CD4-positive, CD25-positive, alpha-beta regulatory T cell (primary cell): ENCODE results near the gene UTS2R. TPM values are rescaled to one million over a fixed set of nuclear protein-coding genes. Genes with fewer than 3 reads are reported as not detected.

Experiments
- ATAC-seq, 2 donors: fragments of 150-1000 bp; cut with Tn5 transposase; one replicate each; pipeline ENCODE4 v1.10.0; 2021; ENCODE audit warnings: low read depth in 2 of 2, moderate number of reproducible peaks in 2 of 2, moderate library complexity in 1 of 2
- DNase-seq, 3 donors: peaks; one replicate each; pipeline versions ENCODE4 v3.0.0 to v3.0.0-alpha.2; 2012 to 2022; ENCODE audit warnings: mixed read lengths in 1 of 3
- H3K27ac ChIP-seq: one replicate; pipeline ENCODE4 v1.7.0; 2013; ENCODE audit warnings: mild to moderate bottlenecking, low read length; ENCODE audit not compliant: insufficient read depth, poor library complexity, severe bottlenecking
- H3K27me3 ChIP-seq: one replicate; pipeline ENCODE4 v1.7.0; 2013; ENCODE audit warnings: low read length; ENCODE audit not compliant: control insufficient read depth, insufficient read depth
- H3K36me3 ChIP-seq: one replicate; pipeline ENCODE4 v1.7.0; 2013; ENCODE audit warnings: mild to moderate bottlenecking, low read length, moderate library complexity; ENCODE audit not compliant: control insufficient read depth, insufficient read depth
- H3K4me1 ChIP-seq: 2 replicates; pipeline ENCODE4 v1.7.0; 2013; ENCODE audit warnings: mild to moderate bottlenecking, low read length; ENCODE audit not compliant: insufficient read depth, control insufficient read depth, poor library complexity, severe bottlenecking
- H3K4me3 ChIP-seq: one replicate; pipeline ENCODE4 v1.7.0; 2013; ENCODE audit warnings: low read depth, mild to moderate bottlenecking, low read length, moderate library complexity
- H3K9me3 ChIP-seq, 2 experiments: 1 replicate in 1 of 2; 2 replicates in 1 of 2; pipeline ENCODE4 v1.7.0; 2013; ENCODE audit warnings: low read length in 2 of 2, mild to moderate bottlenecking in 1 of 2, moderate library complexity in 1 of 2; ENCODE audit not compliant: control insufficient read depth in 2 of 2
- H3K27ac Mint-ChIP-seq, 3 donors: one replicate each; pipeline ENCODE4 v1.8.0; 2020 to 2022; ENCODE audit warnings: mild to moderate bottlenecking in 3 of 3, mixed read lengths in 3 of 3, moderate library complexity in 2 of 3
- H3K27me3 Mint-ChIP-seq: one replicate; pipeline ENCODE4 v1.8.0; 2022; ENCODE audit warnings: mild to moderate bottlenecking, mixed read lengths
- H3K36me3 Mint-ChIP-seq: one replicate; pipeline ENCODE4 v1.8.0; 2020; ENCODE audit warnings: mixed read lengths
- H3K4me1 Mint-ChIP-seq, 4 donors: one replicate each; pipeline ENCODE4 v1.8.0; 2020 to 2022; ENCODE audit warnings: mixed read lengths in 4 of 4, mild to moderate bottlenecking in 1 of 4
- H3K4me3 Mint-ChIP-seq, 4 donors: one replicate each; pipeline ENCODE4 v1.8.0; 2020 to 2022; ENCODE audit warnings: mild to moderate bottlenecking in 4 of 4, mixed read lengths in 4 of 4, moderate library complexity in 3 of 4
- H3K9me3 Mint-ChIP-seq, 7 donors: one replicate each; pipeline ENCODE4 v1.8.0; 2020 to 2022; ENCODE audit warnings: mixed read lengths in 7 of 7, mild to moderate bottlenecking in 3 of 7, moderate library complexity in 2 of 7
- polyA plus RNA-seq, 4 donors: library from polyadenylated mRNA; unstranded; fragments of 300-500 nt; fragmentation: Illumina TruSeq; gene quantifications; one replicate each; pipeline ENCODE4 v1.2.3, GENCODE V29; 2021
- total RNA-seq: library from RNA; stranded (reverse); gene quantifications from one replicate; pipeline ENCODE4 v1.2.3, GENCODE V29; 2022

Gene UTS2R
- total and polyA plus RNA-seq, 5 donors from 2014 or later, result not detected

DNA sequence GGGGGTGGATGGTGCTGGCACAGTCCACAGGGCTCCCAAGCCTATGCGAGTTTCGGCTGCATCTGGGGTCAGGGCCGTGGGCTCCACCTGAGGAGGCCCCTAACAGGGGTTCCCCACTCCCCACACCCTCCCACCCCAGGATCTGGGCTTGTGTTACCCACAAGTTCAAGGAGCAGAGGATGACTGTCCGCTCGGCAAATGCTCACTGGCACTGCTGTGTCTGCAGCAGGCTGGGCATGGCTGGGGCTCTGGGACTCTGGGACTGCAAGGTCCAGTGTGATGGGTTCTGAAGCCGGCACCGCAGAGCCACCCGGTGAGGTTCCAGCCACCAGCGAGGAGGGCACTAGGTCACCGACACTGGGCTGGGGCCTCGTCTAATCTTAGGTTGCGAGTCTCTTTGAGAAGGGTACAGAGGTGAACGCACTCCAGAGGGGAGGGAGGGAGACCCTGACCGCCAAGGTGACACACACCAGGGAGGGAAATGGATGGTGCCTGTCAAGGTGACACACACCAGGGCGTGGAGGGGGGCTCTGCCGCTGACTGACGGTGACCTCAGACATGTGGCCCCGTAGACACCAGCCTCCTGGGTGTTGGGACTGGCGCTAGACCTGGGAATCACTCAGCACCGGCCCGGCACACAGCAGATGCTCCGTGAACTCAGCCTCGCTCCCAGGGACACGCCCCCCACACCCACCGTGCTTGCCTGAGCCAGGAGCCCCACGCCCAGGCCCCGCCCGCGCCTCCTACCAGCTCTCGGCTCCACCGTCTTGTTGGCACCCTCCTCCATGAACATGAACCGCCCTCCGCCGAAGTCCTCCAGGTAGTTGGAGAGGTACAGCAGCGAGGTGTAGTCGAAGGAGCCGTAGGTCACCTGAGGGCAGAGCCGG lies 26.1 kb downstream of the UTS2R start:
- Mint-ChIP-seq H3K27me3 (no peaks in the 10 kb centered on the region), H3K9me3 (no peaks in the 10 kb centered on the region), H3K4me1 (peaks cover 7 to 17% (median 11%) of the 10 kb centered on the region in 4 donors), H3K27ac (peak overlapping the region in 1 of 3 donors; percentile 20), H3K36me3 (peaks cover 13% of the 10 kb centered on the region), H3K4me3 (no peak overlapping the region)
- Histone ChIP-seq H3K4me1 (peaks cover 10% of the 10 kb centered on the region), H3K36me3 (peaks cover 4% of the 10 kb centered on the region), H3K27me3 (no peaks in the 10 kb centered on the region), H3K9me3 (no peaks in the 10 kb centered on the region), H3K27ac (no peak overlapping the region), H3K4me3 (no peak overlapping the region)
- DNase-seq (no peak), ATAC-seq (no peak)

DNA sequence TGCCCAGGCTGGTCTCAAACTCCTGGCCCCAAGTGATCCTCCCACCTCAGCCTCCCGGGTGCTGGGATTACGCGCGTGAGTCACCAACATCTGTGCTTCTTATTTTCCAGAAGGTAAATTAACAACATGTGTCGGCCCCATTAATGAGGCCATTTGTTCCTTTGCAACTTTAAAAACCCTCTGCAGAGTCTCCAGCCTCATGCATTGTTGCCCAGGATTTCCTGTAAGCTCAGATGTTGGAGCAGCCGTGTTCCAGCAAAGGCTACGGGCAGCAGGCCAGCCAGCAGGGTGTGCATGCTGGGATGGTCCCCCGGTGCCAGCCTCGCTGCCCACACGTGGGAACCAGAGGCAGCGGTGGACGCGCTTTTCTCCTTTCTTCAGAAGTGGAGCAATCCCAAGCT lies 27.5 kb downstream of the UTS2R start:
- Mint-ChIP-seq H3K9me3 (no peaks in the 10 kb centered on the region), H3K4me1 (peaks cover 7 to 19% (median 11%) of the 10 kb centered on the region in 4 donors), H3K27me3 (no peaks in the 10 kb centered on the region), H3K36me3 (peaks cover 15% of the 10 kb centered on the region), H3K4me3 (no peak overlapping the region), H3K27ac (no peak overlapping the region)
- Histone ChIP-seq H3K4me1 (peaks cover 10% of the 10 kb centered on the region), H3K9me3 (no peaks in the 10 kb centered on the region), H3K36me3 (no peaks in the 10 kb centered on the region), H3K27me3 (no peaks in the 10 kb centered on the region), H3K4me3 (no peak overlapping the region), H3K27ac (no peak overlapping the region)
- DNase-seq, result no peak
- ATAC-seq, result no peak

DNA sequence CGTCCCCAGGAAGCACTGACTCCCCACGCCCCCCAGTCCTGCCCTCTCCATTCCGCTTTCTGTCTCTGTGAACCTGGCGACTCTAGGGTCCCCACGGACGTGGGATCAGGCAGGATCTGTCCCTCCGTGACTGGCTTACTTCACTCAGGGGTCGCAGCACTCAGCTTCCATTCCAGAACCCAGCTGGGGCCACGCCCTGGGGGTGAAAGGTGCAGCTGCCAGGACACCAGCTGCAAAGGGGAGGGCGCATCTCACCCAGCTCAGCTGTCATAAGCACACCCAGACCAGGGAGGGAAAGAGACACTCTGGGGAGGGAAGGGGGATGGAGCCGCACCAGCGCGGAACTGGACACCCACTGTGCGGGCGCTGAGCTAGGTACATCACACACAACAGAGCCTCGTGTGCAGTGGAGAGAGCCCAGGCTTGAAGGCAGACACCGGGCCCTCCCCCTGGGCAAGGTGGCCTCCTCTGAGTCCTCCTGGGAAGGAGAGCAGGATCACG lies 28.1 kb downstream of the UTS2R start:
- no peak overlapping the region for H3K4me3 Mint-ChIP-seq
- ATAC-seq (no peak), DNase-seq (no peak)
- Histone ChIP-seq H3K4me1 (peaks cover 10% of the 10 kb centered on the region), H3K9me3 (no peaks in the 10 kb centered on the region), H3K4me3 (no peak overlapping the region), H3K36me3 (no peaks in the 10 kb centered on the region), H3K27ac (no peak overlapping the region), H3K27me3 (no peaks in the 10 kb centered on the region)
- no peaks in the 10 kb centered on the region for H3K27me3 Mint-ChIP-seq
- H3K9me3 Mint-ChIP-seq, result no peaks in the 10 kb centered on the region
- H3K27ac Mint-ChIP-seq, result no peak overlapping the region
- peaks cover 7 to 19% (median 11%) of the 10 kb centered on the region in 4 donors for H3K4me1 Mint-ChIP-seq
- peaks cover 12% of the 10 kb centered on the region for H3K36me3 Mint-ChIP-seq

DNA sequence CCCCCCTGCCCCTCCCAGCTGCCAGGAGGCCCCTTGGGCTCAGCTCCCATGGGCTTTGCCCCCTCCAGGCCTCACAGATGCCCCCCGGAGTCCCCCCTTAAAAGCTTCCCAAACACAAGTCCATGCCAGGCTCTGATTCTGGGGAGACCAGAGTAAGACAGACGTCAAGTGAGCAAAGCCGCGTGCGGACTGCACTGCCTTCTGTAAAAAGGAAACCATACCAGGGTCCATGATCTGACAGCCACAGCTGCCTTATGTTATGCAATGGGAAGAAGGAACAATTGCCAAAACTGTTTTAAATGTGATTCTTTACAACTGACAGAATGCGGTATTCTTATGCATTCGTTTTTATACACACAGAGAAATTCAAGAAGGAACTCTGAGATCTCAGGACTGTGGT lies 28.6 kb downstream of the UTS2R start:
- ATAC-seq (no peak), DNase-seq (no peak)
- Mint-ChIP-seq H3K27ac (no peak overlapping the region), H3K4me1 (peaks cover 7 to 19% (median 11%) of the 10 kb centered on the region in 4 donors), H3K27me3 (no peaks in the 10 kb centered on the region), H3K4me3 (peak overlapping the region in 1 of 4 donors; percentile 44), H3K9me3 (no peaks in the 10 kb centered on the region), H3K36me3 (peaks cover 12% of the 10 kb centered on the region)
- no peak overlapping the region for H3K4me3 ChIP-seq
- no peaks in the 10 kb centered on the region for H3K9me3 ChIP-seq
- H3K27me3 ChIP-seq, result no peaks in the 10 kb centered on the region
- H3K27ac ChIP-seq, result no peak overlapping the region
- H3K4me1 ChIP-seq, result peaks cover 10% of the 10 kb centered on the region
- H3K36me3 ChIP-seq, result no peaks in the 10 kb centered on the region

DNA sequence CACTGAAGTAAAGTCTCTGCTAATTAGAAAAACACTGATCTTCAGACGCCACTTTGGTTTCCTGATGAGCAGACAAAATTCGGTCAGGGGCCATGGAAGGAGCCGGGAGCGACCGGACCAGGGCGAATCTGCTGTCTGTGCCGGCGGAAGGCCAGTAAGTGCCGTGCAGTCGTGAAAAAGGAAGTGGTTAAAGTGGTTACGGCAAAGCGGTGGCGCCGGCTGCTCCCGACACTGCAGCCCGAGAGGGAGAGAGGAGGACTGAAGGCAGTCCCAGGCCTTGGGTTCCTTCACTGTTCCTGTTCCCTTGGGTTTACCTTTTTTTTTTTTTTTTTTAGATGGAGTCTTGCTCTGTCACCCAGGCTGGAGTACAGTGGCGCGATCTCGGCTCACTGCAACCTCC lies 29.3 kb downstream of the UTS2R start:
- Histone ChIP-seq H3K4me3 (peak overlapping the region; percentile 55), H3K4me1 (peaks cover 10% of the 10 kb centered on the region), H3K9me3 (no peaks in the 10 kb centered on the region), H3K27ac (no peak overlapping the region), H3K36me3 (no peaks in the 10 kb centered on the region), H3K27me3 (no peaks in the 10 kb centered on the region)
- H3K9me3 Mint-ChIP-seq, result no peaks in the 10 kb centered on the region
- peaks cover 7 to 19% (median 11%) of the 10 kb centered on the region in 4 donors for H3K4me1 Mint-ChIP-seq
- peak overlapping the region; percentile 44 to 88 (median 80) for H3K4me3 Mint-ChIP-seq
- ATAC-seq, result peak; percentile 77 to 78
- DNase-seq, result peak; percentile 19 to 66 (median 45)
- H3K36me3 Mint-ChIP-seq, result peaks cover 12% of the 10 kb centered on the region
- H3K27ac Mint-ChIP-seq, result peak overlapping the region; percentile 62 to 97 (median 70)
- no peaks in the 10 kb centered on the region for H3K27me3 Mint-ChIP-seq

DNA sequence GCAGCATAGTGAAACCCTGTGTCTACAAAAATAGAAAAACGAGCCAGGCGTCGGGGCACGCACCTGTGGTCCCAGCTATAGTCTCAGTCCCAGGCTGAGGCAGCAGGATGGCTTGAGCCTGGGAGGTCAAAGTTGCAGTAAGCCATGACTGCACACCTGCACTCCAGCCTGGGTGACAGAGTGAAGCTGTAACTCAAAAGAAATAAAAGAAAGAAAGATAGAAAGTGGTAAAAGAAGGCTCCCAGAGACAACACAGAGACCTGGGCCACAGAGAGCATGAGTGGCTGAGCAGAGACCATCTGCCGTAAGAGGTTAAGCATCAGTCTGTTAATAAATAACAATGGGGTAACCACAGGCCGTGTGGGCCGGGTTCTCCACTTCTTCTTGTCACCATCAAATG lies 31.3 kb downstream of the UTS2R start:
- peaks cover 4 to 19% (median 10%) of the 10 kb centered on the region in 4 donors for H3K4me1 Mint-ChIP-seq
- Histone ChIP-seq H3K4me3 (no peak overlapping the region), H3K27ac (no peak overlapping the region), H3K9me3 (no peaks in the 10 kb centered on the region), H3K36me3 (no peaks in the 10 kb centered on the region), H3K27me3 (no peaks in the 10 kb centered on the region), H3K4me1 (peaks cover 10% of the 10 kb centered on the region)
- DNase-seq, result no peak
- H3K9me3 Mint-ChIP-seq, result no peaks in the 10 kb centered on the region
- H3K4me3 Mint-ChIP-seq, result no peak overlapping the region
- no peak for ATAC-seq
- H3K27ac Mint-ChIP-seq, result no peak overlapping the region
- H3K36me3 Mint-ChIP-seq, result peaks cover 8% of the 10 kb centered on the region
- H3K27me3 Mint-ChIP-seq, result no peaks in the 10 kb centered on the region

DNA sequence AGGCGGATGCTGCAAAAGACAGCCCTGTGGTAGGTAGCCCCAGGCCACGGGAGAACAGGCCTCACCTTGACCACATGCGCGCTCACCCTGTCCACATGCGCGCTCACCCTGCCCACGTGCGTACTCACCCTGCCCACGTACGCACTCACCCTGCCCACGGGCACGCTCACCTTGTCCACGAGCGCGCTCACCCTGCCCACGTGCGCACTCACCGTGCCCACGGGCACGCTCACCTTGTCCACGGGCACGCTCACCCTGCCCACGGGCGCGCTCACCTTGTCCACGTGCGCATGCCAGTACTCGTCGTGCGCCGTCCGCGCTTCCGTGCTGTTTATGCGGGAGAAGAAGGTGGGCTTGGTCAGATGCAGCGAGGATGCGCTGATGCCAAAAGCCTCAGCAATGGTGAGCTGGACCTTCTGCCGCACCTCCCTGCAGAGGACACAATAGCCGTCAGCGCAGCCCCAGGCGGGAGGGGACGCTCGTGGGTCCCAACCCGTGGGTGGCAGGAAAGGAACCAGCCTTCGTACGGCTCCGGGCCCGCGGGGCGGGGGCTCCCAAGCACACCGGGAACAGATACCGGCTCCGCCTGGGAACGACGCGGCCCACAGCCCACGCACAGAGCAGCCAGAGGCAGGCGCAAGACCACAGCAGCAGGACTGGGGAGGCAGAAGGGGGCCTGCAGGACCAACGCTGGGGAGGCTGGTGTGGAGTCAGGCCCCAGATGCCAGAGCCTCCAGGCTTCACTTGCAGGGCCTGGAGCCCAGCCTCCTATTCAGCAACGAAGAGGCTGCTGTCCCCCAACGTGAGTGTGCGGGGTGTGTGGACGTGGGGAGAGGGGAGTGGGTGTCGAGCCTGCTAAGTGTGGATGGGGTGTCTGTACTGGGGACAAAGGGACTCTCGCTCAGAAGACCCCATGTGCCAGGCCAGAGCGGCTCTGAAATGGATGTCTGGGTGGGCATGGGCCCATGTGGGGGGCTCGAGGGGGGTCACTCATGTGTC lies 32.4 kb downstream of the UTS2R start:
- H3K9me3 Mint-ChIP-seq, result no peaks in the 10 kb centered on the region
- H3K27me3 Mint-ChIP-seq, result no peaks in the 10 kb centered on the region
- Histone ChIP-seq H3K36me3 (peaks cover 5% of the 10 kb centered on the region), H3K4me3 (no peak overlapping the region), H3K4me1 (peaks cover 10% of the 10 kb centered on the region), H3K9me3 (no peaks in the 10 kb centered on the region), H3K27ac (no peak overlapping the region), H3K27me3 (no peaks in the 10 kb centered on the region)
- peaks cover 16% of the 10 kb centered on the region for H3K36me3 Mint-ChIP-seq
- peaks cover 5 to 19% (median 10%) of the 10 kb centered on the region in 4 donors for H3K4me1 Mint-ChIP-seq
- no peak overlapping the region for H3K4me3 Mint-ChIP-seq
- no peak for DNase-seq
- ATAC-seq, result no peak
- H3K27ac Mint-ChIP-seq, result no peak overlapping the region
